GM12878 (cell line): Measurements from ENCODE around the gene FANCM. TPM values are rescaled to one million over a fixed set of nuclear protein-coding genes. Genes with fewer than 3 reads are reported as not detected.

Experiments used
- ATAC-seq: fragments of 200-7000 bp; cut with Tn5 transposase; 3 replicates; pipeline ENCODE4 v1.9.1; 2020; ENCODE audit warnings: mild to moderate bottlenecking, moderate library complexity
- BruUV-seq: library from RNA; stranded (reverse); fragments of 400-500 nt; replicated peaks from 2 replicates; lab custom pipeline; 2021; lab: Mats Ljungman, UMichigan
- CTCF ChIA-PET: fragments of 300-600 bp; sonication (Branson Sonifier 250); formaldehyde crosslinking; extraction: SDS; loops from one replicate; lab custom pipeline; 2021; ENCODE audit warnings: inconsistent platforms; lab: Yijun Ruan, JAX
- POLR2A ChIA-PET: fragments of 350-600 bp; formaldehyde crosslinking; extraction: SDS; loops from one replicate; lab custom pipeline; 2021; ENCODE audit warnings: inconsistent platforms; lab: Charles Lee
- RAD21 ChIA-PET: fragments of 300-600 bp; sonication (Branson Sonifier 250); formaldehyde crosslinking; loops from one replicate; lab custom pipeline; 2023; ENCODE audit warnings: antibody characterized with exemption; ENCODE audit not compliant: unreplicated experiment; lab: Charles Lee
- SMC1A ChIA-PET: fragments of 300-600 bp; sonication (Branson Sonifier 250); formaldehyde crosslinking; loops from one replicate; lab custom pipeline; 2023; ENCODE audit not compliant: unreplicated experiment, uncharacterized antibody; lab: Charles Lee
- DNase-seq: peaks from one replicate; pipeline ENCODE4 v3.0.0-alpha.2; 2011; ENCODE audit warnings: low read depth, low spot score
- FAIRE-seq: peaks from 3 replicates; lab custom pipeline; 2011; peaks lifted over from hg19 to GRCh38; lab: Jason Lieb, UNC
- H2AFZ ChIP-seq: 2 replicates; pipeline ENCODE4 v1.6.0; 2011; ENCODE audit warnings: low read depth, low read length, control low read depth; ENCODE audit not compliant: control insufficient read depth
- H3K27ac ChIP-seq: 2 replicates; pipeline ENCODE4 v1.5.1; 2011; ENCODE audit warnings: control low read depth; ENCODE audit not compliant: control insufficient read depth, insufficient read depth
- H3K27me3 ChIP-seq, 2 experiments: replicated peaks in 1 of 2; 2 replicates each; pipeline versions ENCODE4 v1.6.0 to v1.6.1; 2011; ENCODE audit warnings: low read length in 1 of 2; ENCODE audit not compliant: control insufficient read depth in 2 of 2, insufficient read depth in 2 of 2
- H3K36me3 ChIP-seq, 2 experiments: 2 replicates each; pipeline ENCODE4 v1.5.1; 2011; ENCODE audit warnings: low read length in 1 of 2; ENCODE audit not compliant: control insufficient read depth in 2 of 2, insufficient read depth in 2 of 2
- H3K4me1 ChIP-seq: 2 replicates; pipeline ENCODE4 v1.6.1; 2011; ENCODE audit warnings: mild to moderate bottlenecking, low read length, moderate library complexity, mixed read lengths; ENCODE audit not compliant: control insufficient read depth, insufficient read depth
- H3K4me2 ChIP-seq: 2 replicates; pipeline ENCODE4 v1.6.0; 2011; ENCODE audit warnings: control low read depth; ENCODE audit not compliant: control insufficient read depth, insufficient read depth
- H3K4me3 ChIP-seq: fragments of 200-600 bp; sonication (generic); 2 replicates; pipeline ENCODE4 v1.5.1; 2016
- H3K79me2 ChIP-seq: 2 replicates; pipeline ENCODE4 v1.6.0; 2011; ENCODE audit warnings: low read length; ENCODE audit not compliant: control insufficient read depth, insufficient read depth
- H3K9ac ChIP-seq: 2 replicates; pipeline ENCODE4 v1.8.0; 2011; ENCODE audit warnings: low read length, control low read depth, mixed read lengths; ENCODE audit not compliant: control insufficient read depth, insufficient read depth
- H3K9me3 ChIP-seq: replicated peaks from 3 replicates; pipeline ENCODE4 v1.5.1; 2011; ENCODE audit warnings: mild to moderate bottlenecking, low read length; ENCODE audit not compliant: control insufficient read depth, insufficient read depth
- H4K20me1 ChIP-seq: 2 replicates; pipeline ENCODE4 v1.6.0; 2011; ENCODE audit not compliant: control insufficient read depth, insufficient read depth
- MAX ChIP-seq: IDR thresholded peaks from 2 replicates; pipeline ENCODE4 v1.6.1; 2012; ENCODE audit warnings: low read depth, low read length, improper control_type of control experiment
- MXI1 ChIP-seq: fragments of 150-350 bp; IDR thresholded peaks from 2 replicates; pipeline ENCODE4 v1.6.1; 2011; ENCODE audit warnings: low read depth, mild to moderate bottlenecking, inconsistent platforms, low read length, improper control_type of control experiment
- NFYB ChIP-seq: IDR thresholded peaks from 2 replicates; pipeline ENCODE4 v1.6.1; 2011; ENCODE audit warnings: low read depth, mild to moderate bottlenecking, low read length, improper control_type of control experiment, moderate library complexity; ENCODE audit not compliant: insufficient read depth
- TCF12 ChIP-seq: IDR thresholded peaks from 2 replicates; pipeline ENCODE4 v1.6.1; 2011; ENCODE audit warnings: low read depth, mild to moderate bottlenecking, low read length
- in situ Hi-C: fragments of 300-500 bp; cut with MboI; formaldehyde crosslinking; loops from 9 replicates; pipeline ENCODE4 v1.14.3; 2018; ENCODE audit warnings: mixed read lengths
- intact Hi-C: fragments of 100-400 bp; cut with micrococcal nuclease; formaldehyde crosslinking; loops from one replicate; pipeline ENCODE4 v1.14.2; 2022; ENCODE audit not compliant: unreplicated experiment
- polyA plus RNA-seq, 11 experiments: library from polyadenylated mRNA; depleted of rRNA in 4 of 11; unstranded in 6 of 11; stranded (reverse) in 5 of 11; fragments of >200 nt; fragmentation: Nextera tagmentation in 4 of 11; fragmentation: Illumina TruSeq in 1 of 11; extraction: Ambion mirVana in 4 of 11; extraction: Trizol in 1 of 11; gene quantifications; 1 replicate in 1 of 11; 2 replicates in 10 of 11; pipeline versions ENCODE4 v1.2.1 to v1.2.3, GENCODE V29; 2011 to 2016; ENCODE audit warnings: inconsistent platforms in 2 of 11, missing spikeins in 2 of 11, low read depth in 1 of 11
- total RNA-seq, 4 experiments: library from RNA; depleted of rRNA in 3 of 4; stranded (reverse); fragments of >200 nt in 3 of 4; fragmentation: Illumina TruSeq in 1 of 4; extraction: Trizol in 1 of 4; gene quantifications; 2 replicates each; pipeline versions ENCODE4 v1.2.1 to v1.2.3, GENCODE V29; 2013 to 2021
- TF ChIP-seq, protein P1 (sequence below): fragments of 450-650 bp; IDR thresholded peaks from 2 replicates; pipeline ENCODE4 v1.6.1; 2017; ENCODE audit warnings: mild to moderate bottlenecking, low read depth, inconsistent platforms; ENCODE audit not compliant: poor library complexity, severe bottlenecking
- TF ChIP-seq, protein P2 (sequence below): fragments of 450-650 bp; IDR thresholded peaks from 2 replicates; pipeline ENCODE4 v1.6.1; 2016; ENCODE audit warnings: mild to moderate bottlenecking, moderate library complexity, borderline replicate concordance

Gene FANCM
- total and polyA plus RNA-seq, 10 of the 15 experiments (the other 5 are each of a cell fraction or from before 2014, with no cell fraction given): 6.4 to 17.6 (median 10.6) TPM

DNA sequence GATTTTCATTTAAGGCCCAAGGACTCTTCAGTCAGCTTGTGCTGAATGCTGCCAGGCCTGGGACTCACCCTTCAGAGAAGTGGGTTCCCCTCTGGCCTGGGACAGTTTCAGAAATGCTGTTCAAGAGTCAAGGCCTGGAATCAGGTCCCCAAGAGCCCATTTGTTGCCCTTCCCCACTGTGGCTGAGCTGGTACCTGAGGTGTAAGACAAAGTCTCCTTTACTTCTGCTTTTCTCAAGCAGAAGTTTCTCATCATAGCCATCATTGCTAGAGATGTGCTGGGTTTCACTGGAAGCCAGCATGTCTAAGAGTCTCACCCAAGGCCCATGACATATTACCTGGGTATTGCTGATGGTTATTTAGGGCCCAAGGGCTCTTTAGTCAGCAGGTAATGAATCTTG, 8.9 kb downstream of the FANCM start:
- peak; percentile 70 for ATAC-seq
- Histone ChIP-seq H4K20me1 (no peaks in the 10 kb centered on the region), H3K9me3 (no peaks in the 10 kb centered on the region), H3K4me1 (peaks cover 13% of the 10 kb centered on the region), H3K27me3 (no peaks in the 10 kb centered on the region), H3K9ac (no peak overlapping the region), H3K4me3 (no peak overlapping the region), H2AFZ (peak overlapping the region; percentile 29), H3K36me3 (peaks cover 0 to 8% of the 10 kb centered on the region in 2 experiments; a peak in 2 of 4 replicates), H3K27ac (peak overlapping the region; percentile 61), H3K79me2 (peaks cover 16% of the 10 kb centered on the region), H3K4me2 (peak overlapping the region; percentile 48; the same call in 1 of the 2 replicates)
- intact Hi-C loops: no loop called here
- TF ChIP-seq, protein P1, sequence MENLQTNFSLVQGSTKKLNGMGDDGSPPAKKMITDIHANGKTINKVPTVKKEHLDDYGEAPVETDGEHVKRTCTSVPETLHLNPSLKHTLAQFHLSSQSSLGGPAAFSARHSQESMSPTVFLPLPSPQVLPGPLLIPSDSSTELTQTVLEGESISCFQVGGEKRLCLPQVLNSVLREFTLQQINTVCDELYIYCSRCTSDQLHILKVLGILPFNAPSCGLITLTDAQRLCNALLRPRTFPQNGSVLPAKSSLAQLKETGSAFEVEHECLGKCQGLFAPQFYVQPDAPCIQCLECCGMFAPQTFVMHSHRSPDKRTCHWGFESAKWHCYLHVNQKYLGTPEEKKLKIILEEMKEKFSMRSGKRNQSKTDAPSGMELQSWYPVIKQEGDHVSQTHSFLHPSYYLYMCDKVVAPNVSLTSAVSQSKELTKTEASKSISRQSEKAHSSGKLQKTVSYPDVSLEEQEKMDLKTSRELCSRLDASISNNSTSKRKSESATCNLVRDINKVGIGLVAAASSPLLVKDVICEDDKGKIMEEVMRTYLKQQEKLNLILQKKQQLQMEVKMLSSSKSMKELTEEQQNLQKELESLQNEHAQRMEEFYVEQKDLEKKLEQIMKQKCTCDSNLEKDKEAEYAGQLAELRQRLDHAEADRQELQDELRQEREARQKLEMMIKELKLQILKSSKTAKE: peak; percentile 14
- no peak for TF ChIP-seq NFYB
- no peak for TF ChIP-seq TCF12
- no peak for TF ChIP-seq MXI1
- TF ChIP-seq, protein P2, sequence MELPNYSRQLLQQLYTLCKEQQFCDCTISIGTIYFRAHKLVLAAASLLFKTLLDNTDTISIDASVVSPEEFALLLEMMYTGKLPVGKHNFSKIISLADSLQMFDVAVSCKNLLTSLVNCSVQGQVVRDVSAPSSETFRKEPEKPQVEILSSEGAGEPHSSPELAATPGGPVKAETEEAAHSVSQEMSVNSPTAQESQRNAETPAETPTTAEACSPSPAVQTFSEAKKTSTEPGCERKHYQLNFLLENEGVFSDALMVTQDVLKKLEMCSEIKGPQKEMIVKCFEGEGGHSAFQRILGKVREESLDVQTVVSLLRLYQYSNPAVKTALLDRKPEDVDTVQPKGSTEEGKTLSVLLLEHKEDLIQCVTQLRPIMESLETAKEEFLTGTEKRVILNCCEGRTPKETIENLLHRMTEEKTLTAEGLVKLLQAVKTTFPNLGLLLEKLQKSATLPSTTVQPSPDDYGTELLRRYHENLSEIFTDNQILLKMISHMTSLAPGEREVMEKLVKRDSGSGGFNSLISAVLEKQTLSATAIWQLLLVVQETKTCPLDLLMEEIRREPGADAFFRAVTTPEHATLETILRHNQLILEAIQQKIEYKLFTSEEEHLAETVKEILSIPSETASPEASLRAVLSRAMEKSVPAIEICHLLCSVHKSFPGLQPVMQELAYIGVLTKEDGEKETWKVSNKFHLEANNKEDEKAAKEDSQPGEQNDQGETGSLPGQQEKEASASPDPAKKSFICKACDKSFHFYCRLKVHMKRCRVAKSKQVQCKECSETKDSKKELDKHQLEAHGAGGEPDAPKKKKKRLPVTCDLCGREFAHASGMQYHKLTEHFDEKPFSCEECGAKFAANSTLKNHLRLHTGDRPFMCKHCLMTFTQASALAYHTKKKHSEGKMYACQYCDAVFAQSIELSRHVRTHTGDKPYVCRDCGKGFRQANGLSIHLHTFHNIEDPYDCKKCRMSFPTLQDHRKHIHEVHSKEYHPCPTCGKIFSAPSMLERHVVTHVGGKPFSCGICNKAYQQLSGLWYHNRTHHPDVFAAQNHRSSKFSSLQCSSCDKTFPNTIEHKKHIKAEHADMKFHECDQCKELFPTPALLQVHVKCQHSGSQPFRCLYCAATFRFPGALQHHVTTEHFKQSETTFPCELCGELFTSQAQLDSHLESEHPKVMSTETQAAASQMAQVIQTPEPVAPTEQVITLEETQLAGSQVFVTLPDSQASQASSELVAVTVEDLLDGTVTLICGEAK: no peak
- TF ChIP-seq MAX: no peak
- DNase-seq: no peak
- in situ Hi-C loops: no loop called here
- CTCF ChIA-PET: no interaction called here
- RAD21 ChIA-PET: no interaction called here
- BruUV-seq: no TSS peak
- POLR2A ChIA-PET: interaction anchor here (1.0 to 2.8 kb wide), 2 partner anchors 9 to 14 kb away, joined by 3 to 12 read pairs; partner anchors contain the start of gene FANCM
- no peak for FAIRE-seq
- SMC1A ChIA-PET: interaction anchor here (0.6 to 1.4 kb wide), 6 partner anchors 8 to 182 kb away, joined by 3 to 4 read pairs (median 3); partner anchors contain the start of gene FANCM
